Endothelial cell (in vitro differentiated cells): ENCODE measurements around the gene ALK. TPM values are rescaled to one million over a fixed set of nuclear protein-coding genes. Genes with fewer than 3 reads are reported as not detected.

ENCODE experiments used
- DNase-seq: peaks from one replicate; pipeline ENCODE4 v3.0.0; 2021; ENCODE audit warnings: low spot score
- H3K27ac Mint-ChIP-seq: one replicate; pipeline ENCODE4 v1.8.0; 2021; ENCODE audit warnings: mixed read lengths, inconsistent platforms; ENCODE audit not compliant: unreplicated experiment
- H3K27me3 Mint-ChIP-seq: one replicate; pipeline ENCODE4 v1.8.0; 2021; ENCODE audit warnings: mild to moderate bottlenecking, moderate library complexity, mixed read lengths, inconsistent platforms; ENCODE audit not compliant: unreplicated experiment
- H3K36me3 Mint-ChIP-seq: one replicate; pipeline ENCODE4 v1.8.0; 2021; ENCODE audit warnings: mild to moderate bottlenecking, low read depth, mixed read lengths, inconsistent platforms; ENCODE audit not compliant: unreplicated experiment
- H3K4me1 Mint-ChIP-seq: one replicate; pipeline ENCODE4 v1.8.0; 2021; ENCODE audit warnings: mild to moderate bottlenecking, mixed read lengths, inconsistent platforms; ENCODE audit not compliant: unreplicated experiment
- H3K4me3 Mint-ChIP-seq: one replicate; pipeline ENCODE4 v1.8.0; 2021; ENCODE audit warnings: mild to moderate bottlenecking, mixed read lengths, inconsistent platforms; ENCODE audit not compliant: unreplicated experiment
- H3K9me3 Mint-ChIP-seq: one replicate; pipeline ENCODE4 v1.8.0; 2021; ENCODE audit warnings: mixed read lengths, inconsistent platforms; ENCODE audit not compliant: unreplicated experiment
- CTCF ChIP-seq: fragments of 200-600 bp; sonication (generic); IDR thresholded peaks from one replicate; pipeline ENCODE4 v1.5.0; 2021; ENCODE audit warnings: antibody characterized with exemption; ENCODE audit not compliant: unreplicated experiment
- total RNA-seq: library from RNA; stranded (reverse); fragmentation: NEBNext Ultra II Directional; extraction: Animal tissue kit (Norgen Biotek cat#: 25700); gene quantifications from one replicate; pipeline ENCODE4 v1.2.1, GENCODE V29; 2021; ENCODE audit not compliant: unreplicated experiment

ALK gene
- total RNA-seq, 1 donor from 2014 or later: 0.05 TPM

- Mint-ChIP-seq H3K4me3 (no peak overlapping the region), H3K9me3 (no peaks in the 10 kb centered on the region), H3K4me1 (no peaks in the 10 kb centered on the region)
Measured at GRCh38 chr2:29587402-29588190, 333.8 kb downstream of the ALK start.

DNA sequence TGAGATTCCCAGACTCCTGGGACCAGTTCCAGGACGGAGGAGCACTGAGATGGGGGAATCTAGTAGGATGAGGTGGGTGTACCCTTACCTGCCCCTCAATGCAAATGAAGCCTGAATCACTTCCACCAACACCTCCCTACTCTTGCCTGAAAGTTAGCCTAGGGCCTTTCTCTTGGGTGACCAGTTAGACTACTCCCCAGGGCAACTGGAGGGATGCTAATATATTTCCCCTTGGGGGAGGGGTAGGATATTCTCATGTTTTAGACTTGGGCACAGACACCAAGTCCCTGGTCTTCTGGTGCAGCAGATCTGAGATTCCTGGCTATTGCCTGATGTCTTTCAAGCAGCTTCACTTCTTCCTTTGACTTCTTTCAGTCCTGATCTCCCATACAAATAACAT lies 334.5 kb downstream of the ALK start:
- H3K9me3 Mint-ChIP-seq: no peaks in the 10 kb centered on the region
- no peak overlapping the region for H3K4me3 Mint-ChIP-seq
- H3K27ac Mint-ChIP-seq: no peak overlapping the region
- DNase-seq: no peak
- no peaks in the 10 kb centered on the region for H3K36me3 Mint-ChIP-seq
- no peaks in the 10 kb centered on the region for H3K27me3 Mint-ChIP-seq
- H3K4me1 Mint-ChIP-seq: no peaks in the 10 kb centered on the region
- no peak for TF ChIP-seq CTCF

More at GRCh38 chr2:29587402-29588190, 333.8 kb downstream of the ALK start:
- Mint-ChIP-seq H3K27me3 (no peaks in the 10 kb centered on the region), H3K27ac (no peak overlapping the region), H3K36me3 (no peaks in the 10 kb centered on the region)
- DNase-seq: no peak
- TF ChIP-seq CTCF: no peak

DNA sequence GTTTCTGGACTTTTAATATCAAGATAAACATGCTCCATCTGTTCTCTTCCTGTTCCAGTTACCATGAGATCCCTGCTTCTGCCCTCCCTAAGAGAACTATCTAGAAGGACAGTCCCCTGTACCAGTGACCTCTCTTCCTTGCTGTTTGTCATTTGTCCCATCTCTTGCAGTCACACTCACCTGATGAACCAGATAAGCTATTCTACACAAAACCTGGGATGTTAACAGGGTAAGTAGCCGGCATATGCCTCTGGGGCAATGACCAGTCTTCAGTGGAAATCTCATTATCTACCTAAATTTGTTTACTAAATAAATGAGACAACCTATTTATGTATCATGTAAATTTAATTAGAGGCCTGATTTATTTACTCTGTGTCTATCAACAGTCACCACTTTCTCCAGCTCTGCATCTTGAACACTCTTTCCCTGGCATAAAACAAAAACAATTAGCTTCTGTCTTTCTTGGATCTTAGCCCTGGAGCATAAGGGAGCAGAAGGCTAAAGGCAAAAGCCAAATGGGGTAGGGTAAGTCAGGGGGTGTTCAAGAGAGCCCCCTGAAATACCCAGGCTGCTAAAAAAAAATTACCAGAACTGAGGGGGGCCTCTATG lies 337.7 kb downstream of the ALK start:
- Mint-ChIP-seq H3K27ac (no peak overlapping the region), H3K9me3 (no peaks in the 10 kb centered on the region), H3K27me3 (no peaks in the 10 kb centered on the region), H3K4me1 (no peaks in the 10 kb centered on the region), H3K4me3 (no peak overlapping the region), H3K36me3 (no peaks in the 10 kb centered on the region)
- DNase-seq: no peak
- no peak for TF ChIP-seq CTCF

DNA sequence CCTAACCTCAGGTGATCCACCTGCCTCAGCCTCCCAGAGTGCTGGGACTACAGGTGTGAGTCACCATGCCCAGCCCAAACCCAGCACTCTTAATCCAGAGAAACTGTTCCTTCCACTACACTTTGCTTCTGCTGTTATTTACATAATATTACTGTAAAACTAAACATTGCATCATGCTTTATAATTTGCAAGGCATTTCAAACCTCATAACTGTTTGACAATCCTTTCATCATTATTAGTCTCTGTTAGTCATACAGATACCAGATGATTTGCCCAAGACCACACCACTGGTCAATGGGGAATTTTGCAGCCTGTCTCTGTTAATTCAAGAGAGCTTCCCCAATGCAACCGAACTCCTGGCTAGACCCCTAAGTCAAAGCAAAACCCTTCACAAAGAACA lies 338.3 kb downstream of the ALK start:
- H3K4me1 Mint-ChIP-seq: no peaks in the 10 kb centered on the region
- no peak for DNase-seq
- no peaks in the 10 kb centered on the region for H3K36me3 Mint-ChIP-seq
- H3K27me3 Mint-ChIP-seq: no peaks in the 10 kb centered on the region
- H3K27ac Mint-ChIP-seq: no peak overlapping the region
- no peaks in the 10 kb centered on the region for H3K9me3 Mint-ChIP-seq
- TF ChIP-seq CTCF: no peak
- no peak overlapping the region for H3K4me3 Mint-ChIP-seq

DNA sequence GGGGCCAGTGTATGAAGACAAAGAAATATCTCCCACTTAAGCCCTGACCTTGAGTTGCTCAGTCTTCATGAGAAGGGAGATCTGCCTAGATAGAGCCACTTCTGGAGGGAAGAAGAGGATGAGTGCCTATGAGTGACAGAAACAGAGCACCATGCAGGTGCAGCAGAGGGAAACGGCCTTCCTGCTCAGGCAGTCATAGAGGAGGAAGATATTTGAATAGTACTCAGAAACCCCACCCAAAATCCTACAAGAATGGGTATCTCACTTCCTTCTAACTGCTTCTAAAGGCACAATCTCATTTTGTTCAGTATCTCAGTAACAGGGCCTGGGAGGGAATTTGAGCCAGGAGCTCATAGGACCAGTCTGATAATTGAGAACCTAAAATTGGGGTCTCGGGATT lies 339.3 kb downstream of the ALK start:
- no peak overlapping the region for H3K27ac Mint-ChIP-seq
- no peaks in the 10 kb centered on the region for H3K27me3 Mint-ChIP-seq
- DNase-seq: no peak
- no peak for TF ChIP-seq CTCF
- no peak overlapping the region for H3K4me3 Mint-ChIP-seq
- H3K9me3 Mint-ChIP-seq: no peaks in the 10 kb centered on the region
- no peaks in the 10 kb centered on the region for H3K36me3 Mint-ChIP-seq
- H3K4me1 Mint-ChIP-seq: no peaks in the 10 kb centered on the region
